ENCODE results near the gene RASA1.

DNA sequence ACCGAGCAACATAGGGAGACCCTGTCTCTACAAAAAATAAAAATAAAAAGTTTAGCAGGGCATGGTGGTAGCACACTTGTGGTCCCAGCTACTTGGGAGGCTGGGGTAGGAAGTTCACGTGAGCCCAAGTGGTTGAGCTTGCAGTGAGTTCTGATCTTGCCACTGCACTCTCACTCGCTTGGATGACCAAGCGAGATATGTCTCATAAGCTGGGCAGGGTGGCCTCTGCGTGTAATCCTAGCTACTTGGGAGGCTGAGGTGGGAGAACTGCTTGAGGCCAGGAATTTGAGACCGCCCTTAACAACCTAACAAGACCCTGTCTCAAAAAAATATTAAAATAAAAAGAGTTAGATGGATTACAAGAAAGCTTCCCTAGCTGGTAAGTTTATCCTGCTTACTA is 32.5 kb downstream of the RASA1 start:
- TF ChIP-seq, protein P1, sequence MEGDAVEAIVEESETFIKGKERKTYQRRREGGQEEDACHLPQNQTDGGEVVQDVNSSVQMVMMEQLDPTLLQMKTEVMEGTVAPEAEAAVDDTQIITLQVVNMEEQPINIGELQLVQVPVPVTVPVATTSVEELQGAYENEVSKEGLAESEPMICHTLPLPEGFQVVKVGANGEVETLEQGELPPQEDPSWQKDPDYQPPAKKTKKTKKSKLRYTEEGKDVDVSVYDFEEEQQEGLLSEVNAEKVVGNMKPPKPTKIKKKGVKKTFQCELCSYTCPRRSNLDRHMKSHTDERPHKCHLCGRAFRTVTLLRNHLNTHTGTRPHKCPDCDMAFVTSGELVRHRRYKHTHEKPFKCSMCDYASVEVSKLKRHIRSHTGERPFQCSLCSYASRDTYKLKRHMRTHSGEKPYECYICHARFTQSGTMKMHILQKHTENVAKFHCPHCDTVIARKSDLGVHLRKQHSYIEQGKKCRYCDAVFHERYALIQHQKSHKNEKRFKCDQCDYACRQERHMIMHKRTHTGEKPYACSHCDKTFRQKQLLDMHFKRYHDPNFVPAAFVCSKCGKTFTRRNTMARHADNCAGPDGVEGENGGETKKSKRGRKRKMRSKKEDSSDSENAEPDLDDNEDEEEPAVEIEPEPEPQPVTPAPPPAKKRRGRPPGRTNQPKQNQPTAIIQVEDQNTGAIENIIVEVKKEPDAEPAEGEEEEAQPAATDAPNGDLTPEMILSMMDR (IDR thresholded peaks at IDR 0.05): no peak
- TF ChIP-seq POLR2A (IDR thresholded peaks at IDR 0.05): no peak
